IPS DF 19.7 (cell line): ENCODE measurements around the gene TMEM242.

Experiments used
- DNase-seq: peaks from one replicate; pipeline ENCODE4 v3.0.0-alpha.2; 2013; ENCODE audit warnings: low read depth, low spot score

TMEM242 gene

DNA sequence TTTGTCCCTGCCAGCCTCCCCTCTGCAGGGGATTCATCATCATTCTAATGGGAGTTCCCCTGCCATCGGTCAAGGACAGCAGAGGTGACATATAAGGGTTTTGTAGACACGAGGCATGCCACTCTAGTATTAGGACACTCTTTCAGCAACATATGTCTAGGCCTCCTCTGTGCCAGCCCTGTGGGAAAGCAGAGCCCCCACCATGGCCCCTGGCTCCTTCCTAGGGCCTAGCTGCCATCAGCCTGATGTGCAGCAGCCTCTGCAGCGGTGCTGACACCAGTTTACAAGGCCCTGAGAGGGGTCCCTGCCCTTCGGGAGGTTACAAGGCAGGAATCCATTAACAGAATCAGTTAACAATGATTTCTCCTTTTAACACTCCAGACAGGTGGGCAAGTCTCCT is 32.5 kb downstream of the TMEM242 start:
- DNase-seq, result no peak

- no peak for DNase-seq
These were observed 33.6 kb downstream of the TMEM242 start for GRCh38 chr6:157289764-157290163.

- no peak for DNase-seq
These were observed 34.7 kb downstream of the TMEM242 start for GRCh38 chr6:157288575-157288974.

GRCh38 chr6:157287923-157288322 is 35.4 kb downstream of the TMEM242 start:
- no peak for DNase-seq

GRCh38 chr6:157287247-157287850 is 36.0 kb downstream of the TMEM242 start:
- DNase-seq, result no peak

GRCh38 chr6:157285422-157285779 is 37.9 kb downstream of the TMEM242 start:
- no peak for DNase-seq

GRCh38 chr6:157284738-157285421 is 38.4 kb downstream of the TMEM242 start:
- DNase-seq, result no peak

- no peak for DNase-seq
These were observed 39.2 kb downstream of the TMEM242 start for GRCh38 chr6:157283900-157284737.

GRCh38 chr6:157283330-157283898 is 39.9 kb downstream of the TMEM242 start:
- DNase-seq, result no peak

GRCh38 chr6:157282284-157282683 is 41.0 kb downstream of the TMEM242 start:
- no peak for DNase-seq

DNA sequence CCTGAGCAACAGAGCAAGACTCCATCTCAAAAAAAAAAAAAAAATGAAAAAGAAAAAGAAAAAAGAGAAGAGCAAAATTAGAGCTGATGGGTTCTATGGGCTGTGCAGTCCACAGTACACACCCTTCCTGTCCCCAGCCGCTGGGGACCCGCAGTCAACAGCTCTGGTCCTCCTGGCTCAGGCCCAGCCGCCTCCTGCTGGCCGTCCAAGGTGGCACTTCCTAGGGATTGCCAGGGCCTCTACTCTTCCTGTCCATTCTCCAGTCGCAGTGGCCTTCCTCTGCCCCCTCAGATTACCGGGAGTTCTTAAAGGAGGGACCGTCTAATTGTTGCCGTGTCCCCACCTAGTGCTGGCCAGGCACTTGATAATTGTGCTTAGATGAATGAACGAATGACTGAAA is 41.7 kb downstream of the TMEM242 start:
- DNase-seq, result no peak

GRCh38 chr6:157280947-157281346 is 42.4 kb downstream of the TMEM242 start:
- no peak for DNase-seq

DNA sequence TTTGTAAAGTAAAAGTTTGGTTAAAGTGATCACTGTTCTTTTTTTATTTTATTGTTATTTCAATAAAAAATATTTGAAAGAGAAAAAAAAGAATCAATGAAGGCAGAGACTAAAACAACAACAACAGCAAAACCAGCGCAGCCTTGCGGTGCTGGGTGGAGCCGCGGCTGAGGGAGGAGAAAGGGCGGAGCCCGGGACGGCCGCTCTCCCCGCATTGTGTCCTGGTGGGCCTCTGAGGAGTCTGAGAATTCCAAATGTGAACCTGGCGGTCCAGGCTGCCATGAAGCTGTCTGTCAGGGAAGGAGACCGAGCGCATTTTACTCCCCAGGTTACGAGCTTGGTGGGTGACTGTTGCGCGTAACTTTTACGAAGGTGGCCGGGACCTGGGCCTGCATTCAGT is 43.2 kb downstream of the TMEM242 start:
- DNase-seq, result no peak

GRCh38 chr6:157278171-157278570 is 45.1 kb downstream of the TMEM242 start:
- no peak for DNase-seq

DNA sequence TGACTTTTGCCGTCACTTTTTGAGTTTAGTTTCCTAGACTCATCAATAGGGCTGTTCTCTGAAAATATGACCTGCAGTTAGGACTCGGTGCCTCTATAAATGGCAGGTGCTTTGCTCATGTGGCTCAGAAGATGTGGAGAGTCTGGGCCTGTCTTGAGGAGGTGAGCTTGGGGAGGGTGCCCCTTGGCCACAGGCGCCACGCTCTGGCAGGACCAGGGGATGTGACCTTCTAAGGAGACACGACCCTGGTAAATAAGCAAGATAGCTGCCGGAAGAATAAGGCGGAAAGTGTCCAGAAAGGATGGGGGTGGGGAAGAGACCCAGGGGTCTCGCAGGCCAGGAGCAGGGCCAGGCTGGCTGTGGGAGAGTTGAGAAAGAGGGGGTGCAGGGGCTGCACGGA is 46.6 kb downstream of the TMEM242 start:
- DNase-seq, result no peak

DNA sequence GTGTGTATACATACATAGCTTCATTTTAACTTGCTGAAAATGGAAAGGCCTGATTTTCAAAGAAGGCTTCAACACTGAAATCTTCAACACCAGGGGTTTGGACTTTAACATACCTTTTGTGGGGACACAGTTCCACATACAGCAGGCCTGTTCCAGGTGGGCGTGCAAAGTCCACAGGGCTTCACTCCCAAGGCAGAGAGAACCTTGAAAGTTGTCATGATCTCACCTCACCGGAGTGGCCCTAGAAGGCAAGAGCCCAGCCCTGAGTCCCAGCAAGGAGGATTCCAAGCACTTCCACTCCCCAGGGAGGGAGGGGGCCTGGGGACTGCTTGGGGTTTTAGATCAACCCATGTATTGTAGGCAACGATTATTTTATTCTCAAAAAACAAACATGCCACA is 47.2 kb downstream of the TMEM242 start:
- no peak for DNase-seq

- no peak for DNase-seq
These were observed 48.7 kb downstream of the TMEM242 start for GRCh38 chr6:157274471-157275226.

GRCh38 chr6:157273756-157274470 is 49.4 kb downstream of the TMEM242 start:
- DNase-seq, result no peak

DNA sequence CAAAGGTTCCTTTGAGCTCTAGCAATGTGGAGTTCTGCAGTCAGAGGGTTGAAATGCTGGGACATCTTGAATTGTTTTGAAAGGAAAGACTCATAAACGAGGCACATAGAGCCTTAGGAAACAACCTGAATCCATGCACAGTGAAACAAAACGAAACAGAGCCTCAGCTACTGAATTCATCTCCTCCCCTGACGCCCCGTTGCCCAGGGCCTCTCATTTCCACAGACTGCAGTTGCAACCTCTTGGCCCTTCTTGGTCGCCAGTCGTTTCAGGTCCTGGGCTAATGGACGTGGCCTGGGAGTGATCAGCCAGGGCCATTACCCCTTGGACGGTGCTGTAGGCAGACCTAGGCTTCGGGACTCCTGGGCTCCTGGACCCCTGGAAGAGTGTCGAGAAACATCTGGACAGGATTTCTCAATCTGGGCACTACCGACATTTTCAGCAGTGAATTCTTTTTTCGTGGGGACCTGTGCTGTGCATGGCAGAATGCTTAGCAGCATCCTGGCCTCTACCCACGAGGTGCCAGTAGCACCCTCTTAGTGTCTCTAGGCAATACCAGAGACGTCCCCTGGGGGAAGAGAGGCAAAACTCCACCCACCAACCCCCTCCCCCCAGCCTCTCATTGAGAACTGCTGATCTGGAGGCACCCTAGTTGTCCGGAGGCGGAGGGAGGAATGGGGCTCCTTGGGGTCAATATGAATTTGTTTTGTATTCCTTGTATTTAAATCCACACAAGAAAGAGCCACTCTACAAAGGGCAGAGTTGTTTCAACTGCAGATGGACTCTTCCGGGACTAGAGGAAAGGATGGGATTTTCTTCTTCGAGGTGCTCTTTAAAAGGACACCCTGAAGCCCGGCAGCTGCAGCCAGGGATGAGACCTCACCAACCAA is 50.2 kb downstream of the TMEM242 start:
- DNase-seq, result no peak

DNA sequence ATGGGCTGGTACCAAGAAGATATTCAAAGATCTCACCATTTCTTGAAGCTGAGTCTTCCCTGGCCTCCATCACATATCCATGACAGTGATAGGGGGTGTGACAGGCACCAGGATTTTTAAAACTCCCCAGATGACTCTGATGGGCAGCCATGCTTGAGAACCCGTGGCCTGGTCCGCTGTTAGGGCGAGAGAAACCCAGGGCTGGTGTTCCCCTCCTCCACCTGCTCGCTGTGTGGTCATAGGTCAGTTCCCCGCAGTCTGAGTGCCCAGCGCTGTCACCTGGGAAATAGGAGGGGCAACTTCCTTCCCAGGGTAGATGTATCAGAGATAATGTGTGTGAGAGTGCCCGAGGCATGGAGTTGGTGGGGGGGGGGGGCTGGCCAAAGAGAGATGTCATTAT is 50.9 kb downstream of the TMEM242 start:
- DNase-seq, result no peak
